PC-9 (cell line): ENCODE measurements around the gene HBS1L.

Source experiments
- CTCF ChIP-seq: fragments of 200-600 bp; sonication (generic); conservative IDR thresholded peaks from 2 replicates; pipeline ENCODE4 v1.6.1; 2017; ENCODE audit warnings: mixed run types, antibody characterized with exemption, mild to moderate bottlenecking, moderate library complexity
- EZH2 ChIP-seq: fragments of 200-600 bp; sonication (generic); IDR thresholded peaks from 2 replicates; pipeline ENCODE4 v1.8.0; 2017; ENCODE audit warnings: antibody characterized with exemption, low read depth

- TF ChIP-seq CTCF, result no peak
- TF ChIP-seq EZH2, result no peak
Observed at GRCh38 chr6:134997133-134997995, 57.3 kb downstream of the HBS1L start.
